HAP-1 (cell line): ENCODE measurements around the gene CTNNA1.
A peak's percentile ranks its signal among the peaks of the same experiment; 100 is the strongest.

Experiments
- DNase-seq, 2 experiments: peaks; one replicate each; pipeline ENCODE4 v3.0.0-alpha.2; 2016 to 2020; ENCODE audit warnings: low spot score in 2 of 2
- H3K27me3 ChIP-seq: fragments of 250-450 bp; sonication (Bioruptor Pico); 2 replicates; pipeline ENCODE4 v1.5.1; 2020; ENCODE audit warnings: low read depth, mild to moderate bottlenecking, moderate library complexity
- H3K36me3 ChIP-seq: fragments of 250-450 bp; sonication (Bioruptor Pico); replicated peaks from 2 replicates; pipeline ENCODE4 v1.5.1; 2020; ENCODE audit warnings: mild to moderate bottlenecking
- H3K4me1 ChIP-seq: fragments of 250-450 bp; sonication (Bioruptor Pico); 2 replicates; pipeline ENCODE4 v1.5.1; 2020; ENCODE audit warnings: mild to moderate bottlenecking
- H3K4me3 ChIP-seq: fragments of 250-450 bp; sonication (Bioruptor Pico); 2 replicates; pipeline ENCODE4 v1.5.1; 2020; ENCODE audit warnings: mild to moderate bottlenecking, moderate library complexity
- H3K9me3 ChIP-seq: fragments of 250-450 bp; sonication (Bioruptor Pico); 2 replicates; pipeline ENCODE4 v1.5.1; 2020; ENCODE audit warnings: mild to moderate bottlenecking, moderate library complexity
- in situ Hi-C: fragments of 300-500 bp; cut with MboI; formaldehyde crosslinking; loops from 3 replicates; pipeline ENCODE4 v1.14.3; 2020; ENCODE audit warnings: low sequenced_read_pairs, inconsistent platforms, mixed read lengths

Gene CTNNA1

GRCh38 chr5:138937392-138938387, 184.5 kb downstream of the CTNNA1 start:
- Histone ChIP-seq H3K36me3 (peaks cover 18% of the 10 kb centered on the region), H3K9me3 (no peaks in the 10 kb centered on the region), H3K27me3 (no peaks in the 10 kb centered on the region), H3K4me3 (no peak overlapping the region), H3K4me1 (peaks cover 4% of the 10 kb centered on the region; the same call in 1 of the 2 replicates)
- DNase-seq, result no peak
- in situ Hi-C loops, result no loop called here

DNA sequence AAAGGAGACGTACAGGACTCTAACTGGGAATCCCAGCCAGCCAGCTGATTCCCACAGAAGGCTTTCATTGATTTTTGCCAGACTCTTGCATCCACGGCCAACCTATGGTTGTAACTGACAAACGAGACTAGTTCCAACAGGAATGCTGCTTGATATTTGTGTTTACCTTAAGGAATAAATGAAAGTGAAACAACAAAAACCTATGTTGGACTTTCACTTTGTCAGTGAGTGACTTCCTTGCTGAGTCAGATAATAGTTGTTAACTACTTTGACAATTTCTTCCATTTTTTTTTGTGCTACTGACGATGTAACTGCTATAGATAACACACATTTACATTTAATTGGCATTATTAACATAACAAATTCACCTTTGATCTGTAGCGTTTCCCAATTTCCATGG, 185.3 kb downstream of the CTNNA1 start:
- H3K4me3 ChIP-seq, result no peak overlapping the region
- no peaks in the 10 kb centered on the region for H3K27me3 ChIP-seq
- DNase-seq, result no peak
- H3K4me1 ChIP-seq, result peaks cover 4% of the 10 kb centered on the region; the same call in 1 of the 2 replicates
- in situ Hi-C loops, result no loop called here
- peaks cover 9% of the 10 kb centered on the region for H3K36me3 ChIP-seq
- no peaks in the 10 kb centered on the region for H3K9me3 ChIP-seq

- no peaks in the 10 kb centered on the region for H3K9me3 ChIP-seq
- no peak overlapping the region for H3K4me3 ChIP-seq
- H3K36me3 ChIP-seq, result no peaks in the 10 kb centered on the region; the same call in 1 of the 2 replicates
- peaks cover 4% of the 10 kb centered on the region; the same call in 1 of the 2 replicates for H3K4me1 ChIP-seq
- no peak for DNase-seq
- in situ Hi-C loops, result no loop called here
- no peaks in the 10 kb centered on the region for H3K27me3 ChIP-seq
Observed at GRCh38 chr5:138942066-138942465, 188.8 kb downstream of the CTNNA1 start.

DNA sequence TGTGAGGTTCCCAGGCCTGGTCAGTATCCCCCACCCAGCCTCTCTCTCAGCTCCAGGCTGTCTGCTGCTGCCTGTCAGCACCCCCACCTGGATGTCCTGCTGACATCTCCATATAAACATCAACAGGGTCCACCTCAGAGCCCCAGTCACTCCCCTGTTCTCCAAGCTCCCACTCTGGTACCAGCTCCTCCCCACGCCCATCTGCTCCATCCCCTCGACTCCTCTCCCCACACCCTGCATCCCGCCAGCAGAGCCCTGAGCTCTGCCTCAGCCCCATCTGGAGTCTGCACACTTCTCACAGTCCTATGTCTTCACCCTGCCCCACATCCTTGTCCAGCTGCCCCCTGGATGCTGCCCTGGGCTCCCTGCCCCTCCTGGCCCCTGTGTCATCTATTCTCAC, 189.6 kb downstream of the CTNNA1 start:
- H3K4me3 ChIP-seq, result no peak overlapping the region
- DNase-seq, result no peak
- in situ Hi-C loops, result no loop called here
- H3K36me3 ChIP-seq, result no peaks in the 10 kb centered on the region; the same call in 1 of the 2 replicates
- peaks cover 4% of the 10 kb centered on the region; the same call in 1 of the 2 replicates for H3K4me1 ChIP-seq
- no peaks in the 10 kb centered on the region for H3K9me3 ChIP-seq
- H3K27me3 ChIP-seq, result no peaks in the 10 kb centered on the region

DNA sequence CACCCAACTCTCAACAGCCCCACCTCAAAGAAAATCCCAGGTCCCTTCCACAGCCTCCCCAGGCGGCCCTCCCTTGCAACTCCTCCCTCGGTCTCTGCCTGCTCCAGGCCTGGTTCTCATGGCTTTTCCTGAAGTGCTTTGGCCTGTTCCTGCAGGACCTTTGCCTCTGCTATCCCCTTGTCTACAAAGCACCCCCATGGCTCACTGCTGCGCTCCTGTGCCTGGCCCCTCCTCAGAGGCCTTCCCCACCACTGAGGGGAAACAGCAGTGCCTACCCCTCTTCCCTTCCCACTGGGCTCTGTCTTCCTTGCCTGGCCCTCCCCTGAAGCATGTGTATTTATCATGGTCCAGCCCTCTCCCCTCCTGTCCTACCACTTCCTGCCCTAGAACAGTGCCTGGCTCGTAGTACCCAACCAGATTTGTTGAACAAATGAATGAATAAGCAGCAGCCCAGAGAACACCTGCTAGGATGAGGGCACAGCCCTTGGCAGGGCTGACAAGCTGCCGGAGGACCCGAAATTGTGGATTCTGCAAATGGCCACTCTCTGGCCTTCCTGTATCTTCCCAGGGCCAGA, 190.5 kb downstream of the CTNNA1 start:
- Histone ChIP-seq H3K9me3 (no peaks in the 10 kb centered on the region), H3K36me3 (no peaks in the 10 kb centered on the region; the same call in 1 of the 2 replicates), H3K27me3 (no peaks in the 10 kb centered on the region), H3K4me1 (peaks cover under 1% of the 10 kb centered on the region; the same call in 1 of the 2 replicates), H3K4me3 (no peak overlapping the region)
- in situ Hi-C loops, result no loop called here
- no peak for DNase-seq

DNA sequence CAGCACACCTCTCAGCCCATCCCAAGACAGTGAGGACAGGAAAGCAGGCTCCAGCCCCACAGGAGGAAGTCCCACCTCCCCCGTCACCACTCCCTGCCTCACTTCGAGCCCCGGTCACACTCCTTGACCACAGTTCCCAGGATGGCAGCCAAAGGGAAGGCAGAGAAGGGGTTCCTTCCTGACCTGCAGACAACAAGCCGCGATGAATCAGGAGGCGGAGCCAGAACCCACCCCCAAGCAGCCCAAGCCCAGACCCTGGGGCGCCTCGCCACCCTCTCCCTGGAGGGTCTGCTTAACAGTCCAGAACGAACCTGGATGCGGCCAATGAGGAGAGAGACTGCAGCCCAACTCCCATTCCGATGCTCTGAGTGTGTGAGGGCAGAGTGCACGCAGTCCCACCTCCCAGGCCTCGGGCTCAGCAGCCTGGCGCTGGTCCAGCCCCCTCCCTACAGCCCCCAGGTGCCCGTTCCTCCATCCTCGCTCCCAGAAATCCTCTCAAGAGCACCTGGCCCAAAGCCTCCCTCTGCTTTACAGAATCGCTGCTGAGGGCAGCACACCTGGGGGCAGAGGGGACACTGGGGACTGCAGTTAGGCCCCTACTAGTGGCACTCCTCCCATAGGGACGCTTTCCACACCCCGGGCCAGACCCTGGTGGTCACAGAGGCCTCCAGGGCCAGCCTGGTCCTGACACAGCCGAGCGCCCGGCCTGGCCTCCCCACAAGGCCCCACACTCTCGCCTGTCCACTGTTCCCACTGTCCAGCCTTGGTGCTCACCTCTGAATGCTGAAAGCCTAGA, 191.5 kb downstream of the CTNNA1 start:
- Histone ChIP-seq H3K4me3 (no peak overlapping the region), H3K27me3 (no peaks in the 10 kb centered on the region), H3K4me1 (no peaks in the 10 kb centered on the region), H3K9me3 (no peaks in the 10 kb centered on the region), H3K36me3 (no peaks in the 10 kb centered on the region; the same call in 1 of the 2 replicates)
- in situ Hi-C loops, result no loop called here
- DNase-seq, result no peak

- H3K36me3 ChIP-seq, result no peaks in the 10 kb centered on the region; the same call in 1 of the 2 replicates
- H3K4me3 ChIP-seq, result no peak overlapping the region
- no peaks in the 10 kb centered on the region for H3K27me3 ChIP-seq
- no peaks in the 10 kb centered on the region for H3K9me3 ChIP-seq
- DNase-seq, result no peak
- in situ Hi-C loops, result no loop called here
- H3K4me1 ChIP-seq, result no peaks in the 10 kb centered on the region
Observed at GRCh38 chr5:138945421-138946240, 192.4 kb downstream of the CTNNA1 start.

GRCh38 chr5:138946241-138946623, 193.0 kb downstream of the CTNNA1 start:
- no peaks in the 10 kb centered on the region; the same call in 1 of the 2 replicates for H3K36me3 ChIP-seq
- DNase-seq, result peak in 1 of 2 experiments; percentile 41
- H3K27me3 ChIP-seq, result no peaks in the 10 kb centered on the region
- H3K9me3 ChIP-seq, result no peaks in the 10 kb centered on the region
- in situ Hi-C loops, result no loop called here
- H3K4me3 ChIP-seq, result no peak overlapping the region
- H3K4me1 ChIP-seq, result no peaks in the 10 kb centered on the region

GRCh38 chr5:138946831-138947560, 193.8 kb downstream of the CTNNA1 start:
- Histone ChIP-seq H3K36me3 (no peaks in the 10 kb centered on the region; the same call in 1 of the 2 replicates), H3K9me3 (no peaks in the 10 kb centered on the region), H3K4me3 (no peak overlapping the region), H3K4me1 (no peaks in the 10 kb centered on the region), H3K27me3 (no peaks in the 10 kb centered on the region)
- no peak for DNase-seq
- in situ Hi-C loops, result no loop called here

GRCh38 chr5:138947780-138948179, 194.6 kb downstream of the CTNNA1 start:
- Histone ChIP-seq H3K36me3 (no peaks in the 10 kb centered on the region; the same call in 1 of the 2 replicates), H3K27me3 (no peaks in the 10 kb centered on the region), H3K4me3 (no peak overlapping the region), H3K4me1 (no peaks in the 10 kb centered on the region), H3K9me3 (no peaks in the 10 kb centered on the region)
- in situ Hi-C loops, result no loop called here
- DNase-seq, result no peak

- Histone ChIP-seq H3K27me3 (no peaks in the 10 kb centered on the region), H3K9me3 (no peaks in the 10 kb centered on the region), H3K4me3 (no peak overlapping the region), H3K36me3 (no peaks in the 10 kb centered on the region; the same call in 1 of the 2 replicates), H3K4me1 (no peaks in the 10 kb centered on the region)
- in situ Hi-C loops, result no loop called here
- DNase-seq, result no peak
Observed at GRCh38 chr5:138948471-138949222, 195.4 kb downstream of the CTNNA1 start.

- Histone ChIP-seq H3K27me3 (no peaks in the 10 kb centered on the region), H3K36me3 (no peaks in the 10 kb centered on the region; the same call in 1 of the 2 replicates), H3K9me3 (no peaks in the 10 kb centered on the region), H3K4me1 (no peaks in the 10 kb centered on the region), H3K4me3 (no peak overlapping the region)
- in situ Hi-C loops, result no loop called here
- DNase-seq, result no peak
Observed at GRCh38 chr5:138949223-138949574, 196.0 kb downstream of the CTNNA1 start.
